Liver (tissue), 9 donors: ENCODE results near the gene EWSR1. TPM values are rescaled to one million over a fixed set of nuclear protein-coding genes. Genes with fewer than 3 reads are reported as not detected.

Source experiments
- DNase-seq: peaks from one replicate; pipeline ENCODE4 v3.0.0-alpha.2; 2017; ENCODE audit warnings: low spot score
- H3K27ac ChIP-seq, 2 donors: one replicate each; pipeline ENCODE4 v1.7.0; 2013; ENCODE audit warnings: inconsistent platforms in 2 of 2, low read length in 2 of 2, control low read depth in 1 of 2, low read depth in 1 of 2, mild to moderate bottlenecking in 1 of 2
- H3K27me3 ChIP-seq, 4 donors: one replicate each; pipeline versions ENCODE4 v1.6.1 to v1.7.0; 2013; ENCODE audit warnings: low read length in 3 of 4, inconsistent platforms in 1 of 4, mild to moderate bottlenecking in 1 of 4, moderate library complexity in 1 of 4; ENCODE audit not compliant: control insufficient read depth in 4 of 4, insufficient read depth in 4 of 4
- H3K36me3 ChIP-seq, 4 donors: one replicate each; pipeline versions ENCODE4 v1.6.1 to v1.7.0; 2013; ENCODE audit warnings: low read length in 3 of 4, mild to moderate bottlenecking in 3 of 4, low read depth in 1 of 4, moderate library complexity in 1 of 4; ENCODE audit not compliant: control insufficient read depth in 4 of 4, insufficient read depth in 3 of 4
- H3K4me1 ChIP-seq, 4 donors: one replicate each; pipeline versions ENCODE4 v1.6.1 to v1.7.0; 2013; ENCODE audit warnings: low read length in 3 of 4, mild to moderate bottlenecking in 3 of 4, moderate library complexity in 1 of 4; ENCODE audit not compliant: control insufficient read depth in 4 of 4, insufficient read depth in 4 of 4
- H3K4me3 ChIP-seq, 3 donors: one replicate each; pipeline versions ENCODE4 v1.6.1 to v1.7.0; 2013; ENCODE audit warnings: low read length in 3 of 3, control low read depth in 1 of 3, low read depth in 1 of 3, mild to moderate bottlenecking in 1 of 3
- H3K9ac ChIP-seq, 2 donors: one replicate each; pipeline ENCODE4 v1.7.0; 2013; ENCODE audit warnings: low read length in 2 of 2, mild to moderate bottlenecking in 2 of 2, moderate library complexity in 2 of 2, control low read depth in 1 of 2, low read depth in 1 of 2
- H3K9me3 ChIP-seq, 4 donors: one replicate each; pipeline versions ENCODE4 v1.6.1 to v1.7.0; 2013; ENCODE audit warnings: low read length in 3 of 4; ENCODE audit not compliant: control insufficient read depth in 4 of 4
- EGR1 ChIP-seq, 2 donors: IDR thresholded peaks; 2 replicates each; pipeline ENCODE4 v1.6.1; 2016 to 2018; ENCODE audit warnings: antibody characterized with exemption in 2 of 2, low read depth in 2 of 2
- FOXA1 ChIP-seq: IDR thresholded peaks from 2 replicates; pipeline ENCODE4 v1.6.1; 2016; ENCODE audit warnings: antibody characterized with exemption
- FOXA2 ChIP-seq: IDR thresholded peaks from 2 replicates; pipeline ENCODE4 v1.6.1; 2016; ENCODE audit warnings: antibody characterized with exemption
- GABPA ChIP-seq, 2 donors: IDR thresholded peaks in 1 of 2; conservative IDR thresholded peaks in 1 of 2; 2 replicates each; pipeline ENCODE4 v1.6.1; 2016; ENCODE audit warnings: antibody characterized with exemption in 2 of 2, mild to moderate bottlenecking in 1 of 2, moderate library complexity in 1 of 2
- HNF4A ChIP-seq, 2 donors: conservative IDR thresholded peaks; 2 replicates each; pipeline ENCODE4 v1.6.1; 2016; ENCODE audit warnings: antibody characterized with exemption in 2 of 2, mild to moderate bottlenecking in 2 of 2
- HNF4G ChIP-seq: IDR thresholded peaks from 2 replicates; pipeline ENCODE4 v1.6.1; 2016; ENCODE audit warnings: antibody characterized with exemption
- JUND ChIP-seq, 2 donors: IDR thresholded peaks; 2 replicates each; pipeline ENCODE4 v1.6.1; 2016; ENCODE audit warnings: antibody characterized with exemption in 2 of 2
- MAX ChIP-seq: IDR thresholded peaks from 2 replicates; pipeline ENCODE4 v1.6.1; 2016; ENCODE audit warnings: antibody characterized with exemption
- NR2F2 ChIP-seq: IDR thresholded peaks from 2 replicates; pipeline ENCODE4 v1.6.1; 2016; ENCODE audit warnings: antibody characterized with exemption
- RAD21 ChIP-seq, 2 donors: IDR thresholded peaks; 2 replicates each; pipeline ENCODE4 v1.6.1; 2016; ENCODE audit warnings: antibody characterized with exemption in 2 of 2, mild to moderate bottlenecking in 2 of 2
- RXRA ChIP-seq, 2 donors: IDR thresholded peaks; 2 replicates each; pipeline ENCODE4 v1.6.1; 2017 to 2018; ENCODE audit warnings: antibody characterized with exemption in 2 of 2, mild to moderate bottlenecking in 1 of 2
- SP1 ChIP-seq: IDR thresholded peaks from 2 replicates; pipeline ENCODE4 v1.6.1; 2018; ENCODE audit warnings: antibody characterized with exemption, mild to moderate bottlenecking
- TAF1 ChIP-seq: conservative IDR thresholded peaks from 2 replicates; pipeline ENCODE4 v1.6.1; 2016; ENCODE audit warnings: antibody characterized with exemption, mild to moderate bottlenecking
- YY1 ChIP-seq: IDR thresholded peaks from 2 replicates; pipeline ENCODE4 v1.6.1; 2016; ENCODE audit warnings: antibody characterized with exemption, mild to moderate bottlenecking
- ZBTB33 ChIP-seq: IDR thresholded peaks from 2 replicates; pipeline ENCODE4 v1.6.1; 2016; ENCODE audit warnings: antibody characterized with exemption
- WGBS: extraction: QIAGEN DNeasy Blood & Tissue Kit; methylation state at CpG from one replicate; pipeline ENCODE4 v1.1.7; 2013; 5-methylcytosine and 5-hydroxymethylcytosine counted together
- polyA plus RNA-seq, 2 donors: library from polyadenylated mRNA; stranded (reverse) in 1 of 2; unstranded in 1 of 2; fragments of 200-250 nt in 1 of 2; fragments of >200 nt in 1 of 2; fragmentation: Nextera tagmentation in 1 of 2; extraction: Ambion mirVana in 1 of 2; gene quantifications; one replicate each; pipeline versions ENCODE4 v1.2.1 to v1.2.3, GENCODE V29; 2013 to 2015
- total RNA-seq, 2 donors: library from RNA; depleted of rRNA; stranded (reverse); fragments of >200 nt; gene quantifications; one replicate each; pipeline ENCODE4 v1.2.3, GENCODE V29; 2014
- TF ChIP-seq, protein P1 (sequence below): IDR thresholded peaks from 2 replicates; pipeline ENCODE4 v1.6.1; 2016; ENCODE audit warnings: antibody characterized with exemption
- TF ChIP-seq, protein P2 (sequence below): IDR thresholded peaks from 2 replicates; pipeline ENCODE4 v1.6.1; 2016; ENCODE audit warnings: antibody characterized with exemption, mild to moderate bottlenecking
- TF ChIP-seq, protein P3 (sequence below): fragments of 150-350 bp; IDR thresholded peaks from 2 replicates; pipeline ENCODE4 v1.5.1; 2017; ENCODE audit warnings: improper control_type of control experiment, low read depth, low read length; ENCODE audit not compliant: missing input control
- donor health status: healthy.
- donor health status: healthy.
- donor health status: healthy.
- donor health status: healthy.
- donor health status: healthy.

Gene EWSR1
- total and polyA plus RNA-seq, 4 donors, result 64.8 to 134 (median 78.3) TPM

- Histone ChIP-seq H3K4me3 (peak overlapping the region; percentile 77 to 83 (median 79)), H3K9me3 (no peaks in the 10 kb centered on the region), H3K9ac (peak overlapping the region in 1 of 2 donors; percentile 57), H3K27me3 (no peaks in the 10 kb centered on the region), H3K36me3 (peaks cover 1 to 34% (median 27%) of the 10 kb centered on the region in 4 donors), H3K27ac (peak overlapping the region; percentile 97 to 99), H3K4me1 (peaks cover 6 to 77% (median 63%) of the 10 kb centered on the region in 4 donors)
- DNase-seq, result no peak
- WGBS, result 23% methylated on average over 9 of the region's 9 CpGs
- TF ChIP-seq TAF1, result no peak
- no peak for TF ChIP-seq MAX
- peak; percentile 61 to 63 for TF ChIP-seq RXRA (IDR thresholded peaks at IDR 0.05)
- no peak for TF ChIP-seq GABPA (IDR thresholded peaks at IDR 0.05 in 1 of 2, conservative IDR thresholded peaks at IDR 0.05 in 1 of 2)
- TF ChIP-seq HNF4A (conservative IDR thresholded peaks at IDR 0.05), result peak in 1 of 2 donors; percentile 50
- TF ChIP-seq SP1, result peak; percentile 12
- TF ChIP-seq RAD21 (IDR thresholded peaks at IDR 0.05), result no peak
- TF ChIP-seq, protein P1, sequence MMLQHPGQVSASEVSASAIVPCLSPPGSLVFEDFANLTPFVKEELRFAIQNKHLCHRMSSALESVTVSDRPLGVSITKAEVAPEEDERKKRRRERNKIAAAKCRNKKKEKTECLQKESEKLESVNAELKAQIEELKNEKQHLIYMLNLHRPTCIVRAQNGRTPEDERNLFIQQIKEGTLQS, result no peak
- no peak for TF ChIP-seq YY1
- TF ChIP-seq, protein P2, sequence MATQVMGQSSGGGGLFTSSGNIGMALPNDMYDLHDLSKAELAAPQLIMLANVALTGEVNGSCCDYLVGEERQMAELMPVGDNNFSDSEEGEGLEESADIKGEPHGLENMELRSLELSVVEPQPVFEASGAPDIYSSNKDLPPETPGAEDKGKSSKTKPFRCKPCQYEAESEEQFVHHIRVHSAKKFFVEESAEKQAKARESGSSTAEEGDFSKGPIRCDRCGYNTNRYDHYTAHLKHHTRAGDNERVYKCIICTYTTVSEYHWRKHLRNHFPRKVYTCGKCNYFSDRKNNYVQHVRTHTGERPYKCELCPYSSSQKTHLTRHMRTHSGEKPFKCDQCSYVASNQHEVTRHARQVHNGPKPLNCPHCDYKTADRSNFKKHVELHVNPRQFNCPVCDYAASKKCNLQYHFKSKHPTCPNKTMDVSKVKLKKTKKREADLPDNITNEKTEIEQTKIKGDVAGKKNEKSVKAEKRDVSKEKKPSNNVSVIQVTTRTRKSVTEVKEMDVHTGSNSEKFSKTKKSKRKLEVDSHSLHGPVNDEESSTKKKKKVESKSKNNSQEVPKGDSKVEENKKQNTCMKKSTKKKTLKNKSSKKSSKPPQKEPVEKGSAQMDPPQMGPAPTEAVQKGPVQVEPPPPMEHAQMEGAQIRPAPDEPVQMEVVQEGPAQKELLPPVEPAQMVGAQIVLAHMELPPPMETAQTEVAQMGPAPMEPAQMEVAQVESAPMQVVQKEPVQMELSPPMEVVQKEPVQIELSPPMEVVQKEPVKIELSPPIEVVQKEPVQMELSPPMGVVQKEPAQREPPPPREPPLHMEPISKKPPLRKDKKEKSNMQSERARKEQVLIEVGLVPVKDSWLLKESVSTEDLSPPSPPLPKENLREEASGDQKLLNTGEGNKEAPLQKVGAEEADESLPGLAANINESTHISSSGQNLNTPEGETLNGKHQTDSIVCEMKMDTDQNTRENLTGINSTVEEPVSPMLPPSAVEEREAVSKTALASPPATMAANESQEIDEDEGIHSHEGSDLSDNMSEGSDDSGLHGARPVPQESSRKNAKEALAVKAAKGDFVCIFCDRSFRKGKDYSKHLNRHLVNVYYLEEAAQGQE, result no peak
- TF ChIP-seq FOXA1, result no peak
- no peak for TF ChIP-seq HNF4G
- no peak for TF ChIP-seq JUND (IDR thresholded peaks at IDR 0.05)
- TF ChIP-seq FOXA2, result no peak
- TF ChIP-seq NR2F2, result no peak
- no peak for TF ChIP-seq EGR1 (IDR thresholded peaks at IDR 0.05; ENCODE audit: low read depth in 2 of 2)
- TF ChIP-seq, protein P3, sequence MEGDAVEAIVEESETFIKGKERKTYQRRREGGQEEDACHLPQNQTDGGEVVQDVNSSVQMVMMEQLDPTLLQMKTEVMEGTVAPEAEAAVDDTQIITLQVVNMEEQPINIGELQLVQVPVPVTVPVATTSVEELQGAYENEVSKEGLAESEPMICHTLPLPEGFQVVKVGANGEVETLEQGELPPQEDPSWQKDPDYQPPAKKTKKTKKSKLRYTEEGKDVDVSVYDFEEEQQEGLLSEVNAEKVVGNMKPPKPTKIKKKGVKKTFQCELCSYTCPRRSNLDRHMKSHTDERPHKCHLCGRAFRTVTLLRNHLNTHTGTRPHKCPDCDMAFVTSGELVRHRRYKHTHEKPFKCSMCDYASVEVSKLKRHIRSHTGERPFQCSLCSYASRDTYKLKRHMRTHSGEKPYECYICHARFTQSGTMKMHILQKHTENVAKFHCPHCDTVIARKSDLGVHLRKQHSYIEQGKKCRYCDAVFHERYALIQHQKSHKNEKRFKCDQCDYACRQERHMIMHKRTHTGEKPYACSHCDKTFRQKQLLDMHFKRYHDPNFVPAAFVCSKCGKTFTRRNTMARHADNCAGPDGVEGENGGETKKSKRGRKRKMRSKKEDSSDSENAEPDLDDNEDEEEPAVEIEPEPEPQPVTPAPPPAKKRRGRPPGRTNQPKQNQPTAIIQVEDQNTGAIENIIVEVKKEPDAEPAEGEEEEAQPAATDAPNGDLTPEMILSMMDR, result no peak
- TF ChIP-seq ZBTB33, result no peak
These were observed 2.6 kb downstream of the EWSR1 start for GRCh38 chr22:29270475-29271271.
